COLO829 (cell line): ENCODE measurements around the gene RNPEPL1.
"Not testable (repeated sequence)": the region's sequence is repeated elsewhere in the genome, so short reads cannot be mapped to it uniquely, and the experiment has no call there.

ENCODE experiments used
- DNase-seq: peaks from one replicate; pipeline ENCODE4 v3.0.0; 2012; ENCODE audit warnings: low spot score

Gene RNPEPL1

GRCh38 chr2:240603846-240604245 lies 35.6 kb downstream of the RNPEPL1 start:
- no peak for DNase-seq

- peak; percentile 94 for DNase-seq
These were observed 36.1 kb downstream of the RNPEPL1 start for GRCh38 chr2:240604291-240604938.

- DNase-seq = no peak
These were observed 36.8 kb downstream of the RNPEPL1 start for GRCh38 chr2:240604939-240605716.

GRCh38 chr2:240605867-240606743 lies 37.8 kb downstream of the RNPEPL1 start:
- DNase-seq = no peak

GRCh38 chr2:240611601-240612210 lies 43.4 kb downstream of the RNPEPL1 start:
- DNase-seq = no peak

- DNase-seq = no peak
These were observed 45.5 kb downstream of the RNPEPL1 start for GRCh38 chr2:240613781-240614180.

GRCh38 chr2:240614391-240614790 lies 46.1 kb downstream of the RNPEPL1 start:
- no peak for DNase-seq

- no peak for DNase-seq
These were observed 47.1 kb downstream of the RNPEPL1 start for GRCh38 chr2:240615396-240615795.

- DNase-seq = no peak
These were observed 47.7 kb downstream of the RNPEPL1 start for GRCh38 chr2:240615820-240616547.

- DNase-seq = not testable (repeated sequence)
These were observed 48.8 kb downstream of the RNPEPL1 start for GRCh38 chr2:240616860-240617666.

GRCh38 chr2:240618776-240619175 lies 50.5 kb downstream of the RNPEPL1 start:
- DNase-seq = no peak

GRCh38 chr2:240619506-240620148 lies 51.3 kb downstream of the RNPEPL1 start:
- DNase-seq = no peak

GRCh38 chr2:240620149-240620731 lies 52.0 kb downstream of the RNPEPL1 start:
- DNase-seq = no peak

GRCh38 chr2:240620859-240621258 lies 52.6 kb downstream of the RNPEPL1 start:
- DNase-seq = no peak

GRCh38 chr2:240622060-240622411 lies 53.8 kb downstream of the RNPEPL1 start:
- no peak for DNase-seq

GRCh38 chr2:240622531-240623235 lies 54.4 kb downstream of the RNPEPL1 start:
- no peak for DNase-seq

- DNase-seq = no peak
These were observed 55.3 kb downstream of the RNPEPL1 start for GRCh38 chr2:240623531-240624010.

- DNase-seq = no peak
These were observed 56.0 kb downstream of the RNPEPL1 start for GRCh38 chr2:240624011-240624949.
